Measurements from ENCODE around the gene KCNK7. TPM values are rescaled to one million over a fixed set of nuclear protein-coding genes. Genes with fewer than 3 reads are reported as not detected.

Gene KCNK7
- total and polyA plus RNA-seq, 2 donors (not counting 3 experiments of a cell fraction or from before 2014, with no cell fraction given) = 0.17 to 0.60 TPM

GRCh38 chr11:65579291-65579690 is 16.3 kb downstream of the KCNK7 start:
- no peaks in the 10 kb centered on the region for H3K9me3 ChIP-seq (replicated peaks; ENCODE audit: control insufficient read depth, insufficient read depth, low read length)
- DNase-seq (ENCODE audit: low read depth, low spot score) (no peak), FAIRE-seq (no peak)
- no peak overlapping the region for H3K27ac ChIP-seq (ENCODE audit: insufficient read depth, low read depth, low read length)
- BruUV-seq (replicated peaks) = no TSS peak
- no peak overlapping the region for H3K4me3 ChIP-seq (replicated peaks in 1 of 3; ENCODE audit: insufficient read depth in 1 of 3, low read depth in 1 of 3, low read length in 3 of 3)
- POLR2A ChIA-PET = no interaction called here
- dilution Hi-C loops (cut with MboI; ENCODE audit: extremely low pct_ligation_motif_present, low sequenced_read_pairs) (no loop called here), intact Hi-C loops (cut with micrococcal nuclease) (no loop called here)
- H3K9ac ChIP-seq (replicated peaks; ENCODE audit: extremely low read depth, insufficient read depth, low read length) = no peak overlapping the region
- no peak overlapping the region for H2AFZ ChIP-seq (ENCODE audit: low read depth, low read length)
- no peaks in the 10 kb centered on the region for H4K20me1 ChIP-seq (replicated peaks; ENCODE audit: control insufficient read depth, extremely low read depth, insufficient read depth, low read length)
- H3K4me2 ChIP-seq (ENCODE audit: insufficient read depth, low read length) = no peak overlapping the region
- CTCF ChIA-PET = interaction anchor here (9.7 kb wide), 1 partner anchor 11 kb away, joined by 167 read pairs; no protein-coding TSS in a partner anchor
- TF ChIP-seq MYC (IDR thresholded peaks at IDR 0.05; ENCODE audit: low read depth, low read length) (no peak), POLR2AphosphoS5 (IDR thresholded peaks at IDR 0.05; ENCODE audit: insufficient read depth, low read depth, low read length) (no peak), GATA2 (IDR thresholded peaks at IDR 0.05; ENCODE audit: insufficient read depth, insufficient read length, low read depth, low read length) (no peak), FOS (IDR thresholded peaks at IDR 0.05; ENCODE audit: borderline replicate concordance, insufficient read depth, low read length) (no peak), JUN (IDR thresholded peaks at IDR 0.05; ENCODE audit: borderline replicate concordance, insufficient read depth, insufficient read length, low read depth) (no peak), CTCF (IDR thresholded peaks at IDR 0.05; ENCODE audit: extremely low read depth in 1 of 2, insufficient read depth in 1 of 2, low read depth in 1 of 2, low read length in 2 of 2) (no peak), POLR2A (IDR thresholded peaks at IDR 0.05; ENCODE audit: low read depth, low read length) (no peak), MAX (IDR thresholded peaks at IDR 0.05; ENCODE audit: insufficient read depth, insufficient read length) (no peak), EZH2 (IDR thresholded peaks at IDR 0.05; ENCODE audit: borderline replicate concordance, low read depth, low read length, severe bottlenecking) (no peak)
- H3K36me3 ChIP-seq (ENCODE audit: control insufficient read depth in 2 of 2, extremely low read depth in 1 of 2, insufficient read depth in 2 of 2, low read length in 2 of 2) = no peaks in the 10 kb centered on the region
- H3K9me1 ChIP-seq (replicated peaks; ENCODE audit: control insufficient read depth, extremely low read depth, insufficient read depth, low read length) = no peaks in the 10 kb centered on the region
- H3K27me3 ChIP-seq (ENCODE audit: control insufficient read depth in 2 of 2, insufficient read depth in 2 of 2, low read length in 2 of 2) = no peaks in the 10 kb centered on the region
- peaks cover 25% of the 10 kb centered on the region for H3K4me1 ChIP-seq (ENCODE audit: control insufficient read depth, extremely low read depth, insufficient read depth, low read length)
- H3K79me2 ChIP-seq (ENCODE audit: control insufficient read depth, insufficient read depth, low read length) = no peaks in the 10 kb centered on the region

Data from endothelial cell of umbilical vein (primary cell).